IPS-18a (cell line): Measurements from ENCODE around the gene GPR119.
"Not testable (repeated sequence)": the region's sequence is repeated elsewhere in the genome, so short reads cannot be mapped to it uniquely, and the experiment has no call there.

Experiments used
- H3K27ac ChIP-seq: one replicate; pipeline ENCODE4 v1.5.1; 2013; ENCODE audit warnings: low read length
- H3K27me3 ChIP-seq: one replicate; pipeline ENCODE4 v1.6.1; 2013; ENCODE audit warnings: mild to moderate bottlenecking, low read length; ENCODE audit not compliant: control insufficient read depth, insufficient read depth
- H3K36me3 ChIP-seq: one replicate; pipeline ENCODE4 v1.6.1; 2013; ENCODE audit warnings: low read depth, low read length; ENCODE audit not compliant: control insufficient read depth
- H3K4me1 ChIP-seq: one replicate; pipeline ENCODE4 v1.6.1; 2013; ENCODE audit warnings: low read depth, low read length; ENCODE audit not compliant: control insufficient read depth
- H3K4me3 ChIP-seq: one replicate; pipeline ENCODE4 v1.5.1; 2013; ENCODE audit warnings: low read length
- H3K9ac ChIP-seq: one replicate; pipeline ENCODE4 v1.6.1; 2013; ENCODE audit warnings: mild to moderate bottlenecking, low read length, moderate library complexity
- H3K9me3 ChIP-seq: one replicate; pipeline ENCODE4 v1.6.1; 2013; ENCODE audit warnings: low read depth, low read length; ENCODE audit not compliant: control insufficient read depth

Gene GPR119

GRCh38 chrX:130338869-130339268, 46.6 kb downstream of the GPR119 start:
- H3K36me3 ChIP-seq, H3K27me3 ChIP-seq, H3K4me1 ChIP-seq, H3K9me3 ChIP-seq, H3K27ac ChIP-seq: not testable (repeated sequence)
- Histone ChIP-seq H3K9ac (peak overlapping the region; percentile 59), H3K4me3 (peak overlapping the region; percentile 62)

DNA sequence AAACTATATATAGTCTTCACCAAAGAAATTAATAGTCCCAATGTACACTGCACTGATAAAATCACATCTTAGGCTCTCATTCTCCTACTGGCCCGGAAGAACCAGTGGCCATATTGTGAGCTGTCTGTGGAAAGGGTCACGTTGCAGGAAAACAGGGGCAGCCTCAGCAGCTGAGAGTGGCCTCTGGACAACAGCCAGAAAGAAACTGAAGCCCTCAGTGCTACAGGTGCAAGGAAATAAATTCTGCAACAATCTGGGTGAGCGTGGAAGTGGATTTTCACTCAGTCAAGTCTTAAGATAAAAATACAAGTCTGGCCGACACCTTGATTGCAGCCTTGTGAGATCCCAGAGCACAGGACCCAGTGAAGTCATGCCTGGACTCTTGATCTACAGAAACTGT, 48.9 kb downstream of the GPR119 start:
- no peak overlapping the region for H3K27ac ChIP-seq
- H3K36me3 ChIP-seq: no peaks in the 10 kb centered on the region
- no peaks in the 10 kb centered on the region for H3K4me1 ChIP-seq
- H3K27me3 ChIP-seq: no peaks in the 10 kb centered on the region
- H3K9me3 ChIP-seq: peaks cover 10% of the 10 kb centered on the region
- no peak overlapping the region for H3K9ac ChIP-seq
- no peak overlapping the region for H3K4me3 ChIP-seq
